Activated T-helper 1 cell treated with Interleukin-2 at 50 U/mL for 16 hours (primary cell): ENCODE data around the gene RILPL2.
"Not testable (repeated sequence)": the region's sequence is repeated elsewhere in the genome, so short reads cannot be mapped to it uniquely, and the experiment has no call there.

Experiments used
- DNase-seq: peaks from one replicate; pipeline ENCODE4 v3.0.0-alpha.2; 2020; ENCODE audit warnings: low read depth

Gene RILPL2

GRCh38 chr12:123401753-123402683 lies 34.5 kb downstream of the RILPL2 start:
- DNase-seq, result no peak

DNA sequence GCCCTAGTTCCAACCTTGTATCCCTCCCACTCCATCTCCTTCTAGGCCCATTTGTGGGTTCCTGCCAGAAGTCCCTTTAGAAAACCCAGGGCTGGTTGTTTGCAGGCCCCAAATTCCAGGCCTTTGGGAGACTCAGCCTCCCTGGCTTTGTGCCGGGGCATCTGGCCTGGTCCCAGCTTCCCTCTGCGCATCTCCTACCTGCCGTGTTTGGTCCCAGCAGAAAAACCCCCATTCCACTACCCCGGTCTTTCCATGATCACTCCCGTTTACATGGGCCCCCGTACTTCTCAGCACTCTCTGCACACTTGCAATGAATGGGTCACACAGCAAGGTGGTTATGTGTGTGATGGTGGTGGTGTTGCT lies 37.2 kb downstream of the RILPL2 start:
- no peak for DNase-seq

GRCh38 chr12:123398550-123399254 lies 37.8 kb downstream of the RILPL2 start:
- DNase-seq, result no peak

DNA sequence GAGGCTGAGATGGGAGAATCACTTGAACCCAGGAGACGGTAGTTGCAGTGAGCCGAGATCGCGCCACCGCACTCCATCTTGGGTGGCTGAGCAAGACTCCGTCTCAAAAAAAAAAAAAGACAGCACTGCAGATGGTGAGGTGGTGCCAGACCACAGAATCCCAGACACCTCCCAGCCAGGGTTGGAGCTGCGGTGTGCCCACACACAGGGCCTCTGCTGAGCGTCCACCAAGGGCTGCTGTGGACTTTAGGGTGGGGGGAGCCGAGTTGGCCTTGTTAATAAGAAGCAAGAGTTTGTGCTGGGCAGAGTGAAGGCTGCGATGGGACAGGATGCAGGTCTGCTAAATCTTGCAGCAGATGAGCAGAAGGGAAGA lies 38.3 kb downstream of the RILPL2 start:
- no peak for DNase-seq

GRCh38 chr12:123397400-123397799 lies 39.1 kb downstream of the RILPL2 start:
- DNase-seq, result no peak

DNA sequence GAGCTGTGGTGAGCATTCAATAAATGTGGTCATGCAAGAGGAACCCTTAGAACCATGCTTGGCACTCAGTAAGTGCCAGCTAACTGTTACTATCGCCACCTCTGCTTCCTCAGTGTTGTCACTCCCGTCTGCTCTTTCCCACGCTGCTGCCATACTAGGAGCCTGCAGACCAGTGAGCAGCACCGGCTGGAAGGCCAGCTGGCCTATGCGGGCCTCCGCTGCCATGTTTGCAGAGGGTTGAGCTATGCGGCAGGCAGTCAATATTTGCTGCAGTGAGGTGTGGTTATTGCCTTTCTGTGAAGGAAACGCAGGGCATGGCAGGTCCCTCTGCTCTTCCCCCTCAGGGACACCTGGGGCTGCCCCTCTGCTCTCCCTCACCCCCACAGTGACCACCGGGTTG lies 39.5 kb downstream of the RILPL2 start:
- no peak for DNase-seq

- no peak for DNase-seq
These were observed 39.9 kb downstream of the RILPL2 start for GRCh38 chr12:123396543-123396942.

GRCh38 chr12:123395236-123395635 lies 41.2 kb downstream of the RILPL2 start:
- no peak for DNase-seq

- DNase-seq, result no peak
These were observed 42.7 kb downstream of the RILPL2 start for GRCh38 chr12:123393747-123394146.

DNA sequence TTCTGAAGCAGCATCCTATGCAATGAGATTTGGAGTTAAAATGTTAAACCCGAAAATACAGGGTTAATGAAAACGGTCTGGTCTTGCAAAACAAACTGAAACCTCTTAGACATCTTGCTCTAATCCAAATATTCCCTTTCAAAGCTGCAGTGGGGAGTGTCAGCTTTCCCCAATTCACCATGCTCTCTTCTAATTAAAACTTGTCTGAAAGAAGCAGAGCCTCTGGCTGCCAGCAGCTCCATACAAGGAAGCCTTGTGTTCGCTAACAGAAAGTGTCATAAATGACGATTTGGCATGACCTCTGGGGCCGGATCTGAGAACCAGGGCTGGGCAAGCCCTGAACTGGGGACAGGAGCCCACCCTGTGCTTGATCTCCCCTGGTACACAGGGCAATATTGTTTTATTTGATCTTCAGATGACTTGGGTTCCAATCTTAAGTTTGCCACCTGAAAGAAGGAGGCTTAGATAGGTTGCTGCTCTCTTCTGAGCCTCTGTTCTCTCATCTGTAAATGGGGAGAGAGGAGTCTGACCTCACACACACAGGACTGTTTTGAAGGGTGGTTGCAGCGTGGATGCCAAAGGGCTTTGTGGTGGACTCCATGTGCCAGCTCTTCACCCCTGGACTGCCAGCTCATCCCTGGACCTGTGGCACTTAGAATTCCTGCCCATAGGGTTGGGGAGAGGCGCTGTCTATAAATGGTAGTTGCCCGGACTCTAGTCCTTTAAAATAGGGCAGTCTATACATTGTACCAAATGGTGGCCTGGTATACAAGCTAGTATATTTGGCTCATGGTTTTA lies 44.7 kb downstream of the RILPL2 start:
- DNase-seq, result no peak

GRCh38 chr12:123390498-123391426 lies 45.7 kb downstream of the RILPL2 start:
- DNase-seq, result no peak

DNA sequence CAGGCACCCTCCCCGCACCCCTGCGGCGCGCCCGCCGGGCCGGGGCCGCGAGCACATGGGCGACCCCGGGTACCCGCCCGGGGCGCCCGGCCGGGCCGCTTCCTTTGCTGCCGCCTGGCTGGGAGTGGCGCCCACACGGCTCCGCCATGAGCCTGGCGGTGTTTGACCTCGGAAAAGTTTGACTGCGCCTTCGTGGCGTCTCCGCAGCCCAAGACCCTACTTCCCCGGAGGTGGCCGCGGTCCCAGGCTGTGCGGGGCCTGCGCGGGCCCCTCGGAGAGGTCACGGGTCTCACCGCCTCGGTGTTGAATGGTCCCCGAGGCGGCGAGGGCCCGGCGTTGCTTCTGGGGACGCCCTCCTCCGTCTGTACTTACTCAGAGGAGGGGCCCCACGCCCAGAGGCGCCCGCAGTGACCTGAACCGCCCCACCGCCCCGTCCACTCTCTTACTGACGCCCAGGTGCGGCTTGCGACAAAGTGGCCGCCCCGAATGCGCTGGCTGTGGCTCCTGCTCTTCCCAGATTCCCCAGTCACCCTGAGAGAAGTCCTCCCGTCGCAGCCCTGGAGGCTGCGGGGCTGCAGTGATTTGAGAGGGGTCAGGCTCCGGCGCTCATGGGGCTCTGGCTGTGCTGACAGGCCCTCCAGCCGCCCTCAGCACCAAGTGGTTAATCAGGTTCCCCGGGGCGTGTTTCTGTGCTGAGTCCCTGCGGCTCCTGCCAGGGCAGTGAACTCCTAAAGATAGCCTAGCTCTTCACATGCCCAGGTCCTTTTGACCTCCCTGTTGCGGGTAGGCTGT lies 46.7 kb downstream of the RILPL2 start:
- DNase-seq, result peak; percentile 9

DNA sequence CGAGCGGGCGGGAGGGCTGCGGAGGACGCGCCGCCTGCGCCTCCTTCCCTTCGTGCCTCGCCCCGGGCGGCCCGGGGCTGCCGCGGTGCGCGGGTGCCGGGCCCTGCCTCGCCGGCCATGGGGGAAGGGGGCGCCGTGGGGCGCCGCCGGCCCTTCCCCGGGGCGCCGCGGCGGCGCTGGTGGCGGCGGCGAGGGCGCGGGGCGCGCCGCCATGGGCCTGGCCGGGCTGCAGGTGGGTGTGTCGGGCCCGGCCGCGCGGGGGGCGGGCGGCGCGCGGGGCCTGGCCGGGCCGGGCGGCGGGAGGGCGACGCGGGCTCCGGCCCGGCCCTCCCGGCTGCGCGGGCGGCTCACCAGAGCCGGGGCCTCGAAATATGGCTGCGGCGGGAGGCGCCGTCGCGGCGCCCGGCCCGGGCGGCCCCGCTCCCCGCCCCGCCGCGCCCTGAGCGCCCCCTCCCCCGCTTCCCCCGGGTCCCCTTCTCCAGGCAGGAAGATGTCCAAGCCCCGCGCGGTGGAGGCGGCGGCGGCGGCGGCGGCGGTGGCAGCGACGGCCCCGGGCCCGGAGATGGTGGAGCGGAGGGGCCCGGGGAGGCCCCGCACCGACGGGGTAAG lies 47.4 kb downstream of the RILPL2 start:
- DNase-seq, result no peak

- peak; percentile 64 for DNase-seq
These were observed 48.1 kb downstream of the RILPL2 start for GRCh38 chr12:123388177-123388950.

DNA sequence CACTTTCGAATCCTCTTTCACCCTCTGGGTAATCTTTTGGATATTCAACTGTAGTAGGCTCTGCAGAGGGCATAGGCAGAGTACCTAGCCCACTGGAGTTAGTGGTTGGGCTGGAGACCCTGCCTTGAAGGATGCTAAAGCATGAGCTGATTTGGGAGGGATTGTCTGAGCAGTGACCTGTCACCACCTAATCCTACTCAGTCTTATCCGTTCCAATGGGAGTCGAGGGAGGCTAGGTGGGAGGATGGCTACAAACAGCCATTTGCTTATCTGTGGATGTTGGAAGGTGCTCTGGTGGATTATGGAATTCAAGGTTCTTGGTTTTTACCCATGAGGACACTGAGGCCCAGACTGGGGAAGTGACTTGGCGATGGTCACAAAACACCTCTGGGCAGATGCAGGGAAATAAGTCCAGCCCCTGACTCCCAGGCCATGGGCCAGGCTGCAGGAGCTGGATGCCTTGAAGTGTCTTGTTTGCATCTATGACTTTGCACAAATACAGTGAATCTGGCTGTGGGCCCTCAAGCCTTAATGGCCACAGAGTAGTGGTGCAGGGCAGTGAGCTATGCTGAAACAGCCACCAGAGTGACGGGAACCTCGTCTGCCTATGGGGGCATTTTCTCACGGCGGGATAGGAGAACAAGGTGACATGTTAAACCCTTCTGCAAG lies 48.8 kb downstream of the RILPL2 start:
- DNase-seq, result no peak

- DNase-seq, result not testable (repeated sequence)
These were observed 50.9 kb downstream of the RILPL2 start for GRCh38 chr12:123385536-123385935.

- no peak for DNase-seq
These were observed 51.5 kb downstream of the RILPL2 start for GRCh38 chr12:123384994-123385376.

- no peak for DNase-seq
These were observed 52.0 kb downstream of the RILPL2 start for GRCh38 chr12:123384318-123384993.
